ENCODE results near the gene FAM83D.
A peak's percentile ranks its signal among the peaks of the same experiment; 100 is the strongest.

FAM83D gene

GRCh38 chr20:38890497-38890818, 35.8 kb upstream of the FAM83D start:
- peaks cover 55% of the 10 kb centered on the region for H3K4me1 Mint-ChIP-seq
- DNase-seq (ENCODE audit: low spot score in 2 of 2) (no peak), ATAC-seq (ENCODE audit: low read depth) (no peak)
- H3K27me3 Mint-ChIP-seq = no peaks in the 10 kb centered on the region
- peak overlapping the region; percentile 89 for H3K27ac Mint-ChIP-seq
- peaks cover 3% of the 10 kb centered on the region for H3K9me3 Mint-ChIP-seq
- H3K4me3 Mint-ChIP-seq = no peak overlapping the region
- H3K36me3 Mint-ChIP-seq = peaks cover 15% of the 10 kb centered on the region

- peaks cover 3% of the 10 kb centered on the region for H3K9me3 Mint-ChIP-seq
- no peaks in the 10 kb centered on the region for H3K27me3 Mint-ChIP-seq
- DNase-seq (ENCODE audit: low spot score in 2 of 2) (no peak), ATAC-seq (ENCODE audit: low read depth) (peak; percentile 34)
- H3K4me3 Mint-ChIP-seq = peak overlapping the region; percentile 28
- peaks cover 57% of the 10 kb centered on the region for H3K4me1 Mint-ChIP-seq
- H3K36me3 Mint-ChIP-seq = peaks cover 19% of the 10 kb centered on the region
- H3K27ac Mint-ChIP-seq = peak overlapping the region; percentile 97
These were observed 33.9 kb upstream of the FAM83D start for GRCh38 chr20:38892091-38892981.

GRCh38 chr20:38893056-38893564, 33.1 kb upstream of the FAM83D start:
- peak; percentile 18 for ATAC-seq (ENCODE audit: low read depth)
- peaks cover 24% of the 10 kb centered on the region for H3K36me3 Mint-ChIP-seq

GRCh38 chr20:38893565-38894090, 32.6 kb upstream of the FAM83D start:
- H3K27me3 Mint-ChIP-seq = no peaks in the 10 kb centered on the region
- DNase-seq (ENCODE audit: low spot score in 2 of 2) (peak; percentile 86 to 93), ATAC-seq (ENCODE audit: low read depth) (peak; percentile 85)
- H3K4me3 Mint-ChIP-seq = peak overlapping the region; percentile 78
- peaks cover 3% of the 10 kb centered on the region for H3K9me3 Mint-ChIP-seq
- H3K4me1 Mint-ChIP-seq = peaks cover 56% of the 10 kb centered on the region
- peak overlapping the region; percentile 97 for H3K27ac Mint-ChIP-seq
- peaks cover 26% of the 10 kb centered on the region for H3K36me3 Mint-ChIP-seq

More at GRCh38 chr20:38893056-38893564, 33.1 kb upstream of the FAM83D start:
- Mint-ChIP-seq H3K9me3 (peaks cover 3% of the 10 kb centered on the region), H3K4me1 (peaks cover 61% of the 10 kb centered on the region), H3K27me3 (no peaks in the 10 kb centered on the region), H3K4me3 (peak overlapping the region; percentile 78), H3K27ac (peak overlapping the region; percentile 97)
- peak in 1 of 2 donors; percentile 30 for DNase-seq (ENCODE audit: low spot score in 2 of 2)

- Mint-ChIP-seq H3K36me3 (peaks cover 28% of the 10 kb centered on the region), H3K27ac (peak overlapping the region; percentile 97), H3K27me3 (no peaks in the 10 kb centered on the region), H3K4me1 (peaks cover 52% of the 10 kb centered on the region), H3K9me3 (peaks cover 3% of the 10 kb centered on the region), H3K4me3 (peak overlapping the region; percentile 63)
- ATAC-seq (ENCODE audit: low read depth) (peak; percentile 2), DNase-seq (ENCODE audit: low spot score in 2 of 2) (no peak)
These were observed 31.9 kb upstream of the FAM83D start for GRCh38 chr20:38894091-38894847.

- Mint-ChIP-seq H3K36me3 (peaks cover 25% of the 10 kb centered on the region), H3K27me3 (no peaks in the 10 kb centered on the region), H3K9me3 (peaks cover 3% of the 10 kb centered on the region), H3K27ac (peak overlapping the region; percentile 97), H3K4me1 (peaks cover 43% of the 10 kb centered on the region), H3K4me3 (no peak overlapping the region)
- ATAC-seq (ENCODE audit: low read depth) (no peak), DNase-seq (ENCODE audit: low spot score in 2 of 2) (no peak)
These were observed 30.9 kb upstream of the FAM83D start for GRCh38 chr20:38895098-38895949.

GRCh38 chr20:38896009-38896594, 30.1 kb upstream of the FAM83D start:
- Mint-ChIP-seq H3K9me3 (peaks cover 3% of the 10 kb centered on the region), H3K4me3 (no peak overlapping the region), H3K4me1 (peaks cover 38% of the 10 kb centered on the region), H3K27ac (peak overlapping the region; percentile 93), H3K27me3 (no peaks in the 10 kb centered on the region), H3K36me3 (peaks cover 23% of the 10 kb centered on the region)
- no peak for ATAC-seq (ENCODE audit: low read depth)
- DNase-seq (ENCODE audit: low spot score in 2 of 2) = no peak

GRCh38 chr20:38897267-38897666, 28.9 kb upstream of the FAM83D start:
- Mint-ChIP-seq H3K27me3 (no peaks in the 10 kb centered on the region), H3K4me1 (peaks cover 38% of the 10 kb centered on the region), H3K27ac (no peak overlapping the region), H3K36me3 (peaks cover 30% of the 10 kb centered on the region), H3K4me3 (no peak overlapping the region), H3K9me3 (peaks cover 3% of the 10 kb centered on the region)
- DNase-seq (ENCODE audit: low spot score in 2 of 2) (no peak), ATAC-seq (ENCODE audit: low read depth) (no peak)

- peaks cover 3% of the 10 kb centered on the region for H3K9me3 Mint-ChIP-seq
- no peaks in the 10 kb centered on the region for H3K27me3 Mint-ChIP-seq
- H3K4me1 Mint-ChIP-seq = peaks cover 22% of the 10 kb centered on the region
- H3K36me3 Mint-ChIP-seq = peaks cover 51% of the 10 kb centered on the region
- H3K4me3 Mint-ChIP-seq = no peak overlapping the region
- H3K27ac Mint-ChIP-seq = no peak overlapping the region
- no peak for ATAC-seq (ENCODE audit: low read depth)
- DNase-seq (ENCODE audit: low spot score in 2 of 2) = no peak
These were observed 25.6 kb upstream of the FAM83D start for GRCh38 chr20:38900606-38901005.

- Mint-ChIP-seq H3K9me3 (peaks cover 3% of the 10 kb centered on the region), H3K4me3 (no peak overlapping the region), H3K4me1 (peaks cover 16% of the 10 kb centered on the region), H3K36me3 (peaks cover 52% of the 10 kb centered on the region), H3K27ac (no peak overlapping the region), H3K27me3 (no peaks in the 10 kb centered on the region)
- no peak for DNase-seq (ENCODE audit: low spot score in 2 of 2)
- no peak for ATAC-seq (ENCODE audit: low read depth)
These were observed 23.6 kb upstream of the FAM83D start for GRCh38 chr20:38902601-38903000.

GRCh38 chr20:38903335-38903734, 22.9 kb upstream of the FAM83D start:
- no peak for ATAC-seq (ENCODE audit: low read depth)
- H3K36me3 Mint-ChIP-seq = peaks cover 54% of the 10 kb centered on the region
- H3K4me3 Mint-ChIP-seq = no peak overlapping the region
- H3K9me3 Mint-ChIP-seq = peaks cover 3% of the 10 kb centered on the region
- H3K27ac Mint-ChIP-seq = peak overlapping the region; percentile 83
- no peaks in the 10 kb centered on the region for H3K27me3 Mint-ChIP-seq
- peaks cover 14% of the 10 kb centered on the region for H3K4me1 Mint-ChIP-seq
- DNase-seq (ENCODE audit: low spot score in 2 of 2) = no peak

- H3K4me1 Mint-ChIP-seq = peaks cover 14% of the 10 kb centered on the region
- H3K27ac Mint-ChIP-seq = peak overlapping the region; percentile 72
- peaks cover 60% of the 10 kb centered on the region for H3K36me3 Mint-ChIP-seq
- no peak overlapping the region for H3K4me3 Mint-ChIP-seq
- no peaks in the 10 kb centered on the region for H3K27me3 Mint-ChIP-seq
- peaks cover 3% of the 10 kb centered on the region for H3K9me3 Mint-ChIP-seq
- ATAC-seq (ENCODE audit: low read depth) = no peak
- DNase-seq (ENCODE audit: low spot score in 2 of 2) = no peak
These were observed 20.8 kb upstream of the FAM83D start for GRCh38 chr20:38905375-38905774.

Measured in memory B cell (primary cell).